ENCODE results near the gene PSMB7.
"Not testable (repeated sequence)": the region's sequence is repeated elsewhere in the genome, so short reads cannot be mapped to it uniquely, and the experiment has no call there.

The PSMB7 gene

DNA sequence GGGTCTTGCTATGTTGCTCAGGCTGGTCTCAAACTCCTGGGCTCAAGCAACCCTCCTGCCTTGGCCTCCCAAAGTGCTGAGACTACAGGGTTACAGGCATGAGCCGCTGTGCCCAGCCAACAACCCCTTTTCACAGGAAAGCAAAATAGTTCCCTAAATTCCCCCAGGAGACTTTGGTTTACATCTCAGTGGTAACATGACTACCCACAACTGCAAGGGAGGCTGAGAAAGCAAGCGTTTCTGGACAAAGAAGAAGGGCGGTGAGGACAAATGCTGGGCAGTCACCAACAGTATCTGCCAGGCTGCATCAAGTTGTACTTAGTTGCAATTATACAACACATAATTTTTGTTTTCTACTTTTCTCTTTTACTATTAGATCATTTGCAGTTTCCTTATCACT, 27.6 kb upstream of the PSMB7 start:
- no peak for DNase-seq (ENCODE audit: low spot score)

GRCh38 chr9:124442379-124442778, 27.1 kb upstream of the PSMB7 start:
- no peak for DNase-seq (ENCODE audit: low spot score)

DNA sequence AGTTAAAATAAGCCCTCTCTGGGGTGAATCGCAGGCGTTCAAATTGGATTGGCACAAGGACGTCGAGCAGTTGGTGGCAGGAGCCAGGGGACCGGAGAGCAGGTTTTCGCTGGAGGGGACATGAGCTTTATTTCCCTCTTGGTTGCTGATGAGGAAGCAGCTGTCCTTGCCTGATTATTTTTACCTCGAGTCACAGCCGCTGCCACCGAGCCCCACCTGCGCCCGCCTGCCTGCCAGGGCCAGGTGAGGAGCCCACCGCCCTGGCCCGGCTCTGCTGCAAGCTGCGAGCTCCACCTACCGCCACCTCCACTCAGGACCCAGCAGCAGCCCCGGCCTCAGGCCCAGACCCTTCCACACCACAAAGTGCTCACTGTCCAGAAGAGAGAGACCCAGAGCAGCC, 26.0 kb upstream of the PSMB7 start:
- no peak for DNase-seq (ENCODE audit: low spot score)

- no peak for DNase-seq (ENCODE audit: low spot score)
Observed at GRCh38 chr9:124440786-124441185, 25.5 kb upstream of the PSMB7 start.

- DNase-seq (ENCODE audit: low spot score): no peak
Observed at GRCh38 chr9:124439686-124440243, 24.5 kb upstream of the PSMB7 start.

- no peak for DNase-seq (ENCODE audit: low spot score)
Observed at GRCh38 chr9:124439086-124439485, 23.8 kb upstream of the PSMB7 start.

DNA sequence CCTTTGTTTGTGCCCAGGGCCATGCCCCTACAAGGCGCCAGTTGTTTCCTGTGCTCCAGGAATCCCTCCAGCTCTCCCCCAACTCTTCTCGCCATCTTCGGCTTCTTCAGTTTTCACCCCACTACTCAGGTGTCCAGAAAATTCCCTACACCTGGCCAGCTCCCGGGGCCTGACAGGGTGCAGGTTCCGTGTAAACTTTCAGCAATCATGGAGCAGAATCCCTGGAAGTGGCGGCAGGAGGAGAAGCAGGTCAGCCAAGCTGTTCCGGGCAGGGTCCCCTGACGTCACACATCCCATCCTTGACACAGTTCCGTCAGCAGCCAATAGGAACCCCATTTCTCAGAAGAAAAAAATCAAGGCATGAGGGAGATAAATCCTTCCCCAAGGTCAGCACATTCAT, 22.8 kb upstream of the PSMB7 start:
- no peak for DNase-seq (ENCODE audit: low spot score)

- DNase-seq (ENCODE audit: low spot score): no peak
Observed at GRCh38 chr9:124437086-124437485, 21.8 kb upstream of the PSMB7 start.

- no peak for DNase-seq (ENCODE audit: low spot score)
Observed at GRCh38 chr9:124436320-124436719, 21.1 kb upstream of the PSMB7 start.

GRCh38 chr9:124429530-124429867, 14.3 kb upstream of the PSMB7 start:
- no peak for DNase-seq (ENCODE audit: low spot score)

- no peak for DNase-seq (ENCODE audit: low spot score)
Observed at GRCh38 chr9:124428751-124429529, 13.7 kb upstream of the PSMB7 start.

DNA sequence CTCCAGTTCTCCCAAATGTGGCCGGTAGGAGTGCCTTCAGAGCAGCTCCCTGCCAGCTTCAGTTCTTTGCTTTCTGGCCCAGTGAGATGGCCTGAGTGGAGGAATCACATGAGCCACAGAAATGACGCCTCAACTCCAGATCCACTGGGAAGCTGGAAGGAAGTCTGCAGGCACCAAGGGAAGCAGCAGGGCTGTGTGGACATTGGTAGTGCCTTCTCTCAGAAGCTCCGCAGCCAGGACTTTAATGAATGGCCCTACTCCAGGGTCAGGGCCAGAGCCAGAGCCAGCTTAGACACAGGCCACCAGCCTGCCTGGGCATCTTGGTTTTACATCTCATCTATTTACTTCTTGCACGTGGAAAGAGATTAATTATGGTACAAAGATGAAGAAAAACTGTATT, 12.0 kb upstream of the PSMB7 start:
- no peak for DNase-seq (ENCODE audit: low spot score)

- no peak for DNase-seq (ENCODE audit: low spot score)
Observed at GRCh38 chr9:124426361-124426760, 11.1 kb upstream of the PSMB7 start.

- not testable (repeated sequence) for DNase-seq (ENCODE audit: low spot score)
Observed at GRCh38 chr9:124425733-124426132, 10.5 kb upstream of the PSMB7 start.

- DNase-seq (ENCODE audit: low spot score): no peak
Observed at GRCh38 chr9:124423591-124423990, 8.3 kb upstream of the PSMB7 start.

GRCh38 chr9:124423155-124423554, 7.9 kb upstream of the PSMB7 start:
- DNase-seq (ENCODE audit: low spot score): no peak

DNA sequence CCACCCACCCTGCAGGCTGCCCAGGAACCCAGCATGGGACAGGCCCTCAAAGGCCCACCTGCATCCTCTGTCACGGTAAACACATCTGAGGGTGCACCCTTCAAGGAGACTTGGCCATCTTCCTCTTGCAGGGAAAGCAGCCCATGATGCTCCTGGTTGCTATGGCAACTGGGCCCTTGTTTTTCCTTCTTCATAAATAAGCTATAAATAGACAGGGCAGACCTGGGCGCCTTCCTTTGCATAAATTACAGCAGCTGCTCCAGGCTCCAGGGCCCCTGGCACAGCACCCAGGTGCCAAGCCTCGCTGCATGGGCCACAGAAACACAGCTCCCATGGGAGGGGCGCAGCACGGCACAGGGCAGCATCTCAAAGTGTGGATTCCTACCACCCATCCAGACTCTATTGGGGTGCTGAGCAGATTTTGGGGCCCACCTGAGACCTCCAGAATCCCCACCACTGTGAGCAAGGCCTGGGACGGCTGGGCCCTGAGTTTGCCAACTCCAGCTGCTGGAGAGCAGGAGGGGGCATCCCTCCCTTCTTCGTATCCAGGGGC, 5.8 kb upstream of the PSMB7 start:
- no peak for DNase-seq (ENCODE audit: low spot score)

DNA sequence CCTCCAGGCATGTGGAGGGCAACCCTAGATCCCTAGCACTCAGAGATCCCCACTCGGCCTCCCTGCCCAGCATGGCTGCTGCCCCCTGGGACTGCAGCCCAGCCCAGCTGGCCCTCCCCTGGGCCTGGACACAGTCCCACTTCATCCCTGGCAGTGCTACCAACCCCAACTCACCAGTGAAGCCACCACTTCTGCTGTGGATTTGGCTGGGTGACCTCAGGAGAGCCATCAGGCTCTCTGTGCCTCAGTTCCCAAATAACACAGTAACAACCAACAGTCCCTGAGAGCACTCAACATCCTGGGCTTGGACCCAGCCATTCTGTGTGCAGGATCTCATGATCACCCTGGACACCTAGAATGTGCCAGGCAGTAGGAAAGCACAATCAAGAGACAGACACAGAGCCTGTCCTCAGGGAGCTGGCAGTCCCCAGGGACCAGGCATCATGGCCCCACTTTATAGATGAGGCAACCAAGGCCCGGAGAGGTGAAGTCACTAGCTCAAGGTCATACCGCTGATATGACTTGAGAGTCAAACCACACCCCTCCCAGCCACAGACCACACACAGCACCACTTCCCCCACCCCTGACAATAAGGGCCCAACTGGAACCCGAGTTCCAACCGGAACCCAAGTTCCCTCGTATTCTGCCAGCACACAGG, 4.7 kb upstream of the PSMB7 start:
- DNase-seq (ENCODE audit: low spot score): no peak

GRCh38 chr9:124415852-124416484, 726 bp upstream of the PSMB7 start:
- no peak for DNase-seq (ENCODE audit: low spot score)

DNA sequence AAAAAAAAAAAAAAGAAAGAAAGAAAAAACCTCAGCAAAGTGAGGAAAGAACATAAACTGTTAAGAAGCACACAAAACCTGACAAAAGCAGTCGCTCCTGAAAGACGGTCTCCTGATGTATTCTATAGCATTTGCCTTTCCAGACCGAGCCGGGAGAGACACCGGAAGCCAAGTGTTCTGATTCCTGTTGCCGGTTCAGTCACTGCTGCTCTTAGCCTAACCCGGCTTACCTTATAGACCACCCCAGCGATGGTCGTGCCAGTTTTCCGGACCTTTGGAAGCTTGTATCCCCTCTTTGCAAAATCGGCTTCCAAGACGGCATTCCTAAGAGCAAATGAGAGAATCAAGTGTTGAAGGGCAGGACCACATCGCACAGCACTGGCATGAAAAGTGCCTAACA, 630 bp downstream of the PSMB7 start:
- no peak for DNase-seq (ENCODE audit: low spot score)

DNA sequence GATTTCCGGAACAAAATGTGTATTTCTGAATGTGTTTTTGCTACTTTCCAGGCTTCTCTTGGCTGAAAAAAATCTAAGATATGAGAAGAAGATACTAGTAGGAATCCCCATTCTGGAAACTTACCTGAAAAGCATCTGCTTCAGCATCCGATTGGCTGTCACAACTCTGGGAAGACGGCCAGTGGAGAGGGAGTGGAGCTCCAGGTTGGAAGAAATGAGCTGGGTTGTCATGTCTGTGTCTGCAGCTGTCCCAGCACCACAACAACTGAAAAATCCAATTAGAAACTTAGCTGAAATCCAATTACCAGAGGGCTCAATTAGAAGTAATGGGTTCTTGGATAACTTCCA, 3.0 kb downstream of the PSMB7 start:
- no peak for DNase-seq (ENCODE audit: low spot score)

- no peak for DNase-seq (ENCODE audit: low spot score)
Observed at GRCh38 chr9:124411514-124412227, 3.6 kb downstream of the PSMB7 start.

All from D341Med (cell line).